OCI-M1 (cell line): ENCODE results near the gene WNT4.
A peak's percentile ranks its signal among the peaks of the same experiment; 100 is the strongest.
"Not testable (repeated sequence)": the region's sequence is repeated elsewhere in the genome, so short reads cannot be mapped to it uniquely, and the experiment has no call there.

Experiments
- DNase-seq: peaks from one replicate; lab custom pipeline; 2025; lab: John Stamatoyannopoulos, UW

Gene WNT4

GRCh38 chr1:22108339-22109105 is 34.4 kb downstream of the WNT4 start:
- no peak for DNase-seq

- DNase-seq, result no peak
These were observed 35.8 kb downstream of the WNT4 start for GRCh38 chr1:22107126-22107525.

GRCh38 chr1:22105611-22106207 is 37.2 kb downstream of the WNT4 start:
- DNase-seq, result peak; percentile 67

GRCh38 chr1:22104865-22105437 is 37.9 kb downstream of the WNT4 start:
- no peak for DNase-seq

- DNase-seq, result peak; percentile 49
These were observed 38.8 kb downstream of the WNT4 start for GRCh38 chr1:22104094-22104493.

- no peak for DNase-seq
These were observed 40.2 kb downstream of the WNT4 start for GRCh38 chr1:22102746-22103145.

GRCh38 chr1:22101995-22102394 is 40.9 kb downstream of the WNT4 start:
- DNase-seq, result no peak

- no peak for DNase-seq
These were observed 41.7 kb downstream of the WNT4 start for GRCh38 chr1:22101199-22101598.

GRCh38 chr1:22100168-22100567 is 42.7 kb downstream of the WNT4 start:
- no peak for DNase-seq

- no peak for DNase-seq
These were observed 44.1 kb downstream of the WNT4 start for GRCh38 chr1:22098752-22099151.

- no peak for DNase-seq
These were observed 46.4 kb downstream of the WNT4 start for GRCh38 chr1:22096463-22096862.

GRCh38 chr1:22096036-22096435 is 46.9 kb downstream of the WNT4 start:
- DNase-seq, result no peak

- no peak for DNase-seq
These were observed 49.4 kb downstream of the WNT4 start for GRCh38 chr1:22093513-22093912.

GRCh38 chr1:22092026-22092768 is 50.7 kb downstream of the WNT4 start:
- not testable (repeated sequence) for DNase-seq

GRCh38 chr1:22090867-22091266 is 52.0 kb downstream of the WNT4 start:
- no peak for DNase-seq

GRCh38 chr1:22089787-22090186 is 53.1 kb downstream of the WNT4 start:
- no peak for DNase-seq

GRCh38 chr1:22089134-22089571 is 53.7 kb downstream of the WNT4 start:
- no peak for DNase-seq

GRCh38 chr1:22088331-22088730 is 54.6 kb downstream of the WNT4 start:
- no peak for DNase-seq

GRCh38 chr1:22080191-22080590 is 62.7 kb downstream of the WNT4 start:
- peak; percentile 23 for DNase-seq

GRCh38 chr1:22078133-22078532 is 64.8 kb downstream of the WNT4 start:
- DNase-seq, result no peak

- DNase-seq, result no peak
These were observed 65.2 kb downstream of the WNT4 start for GRCh38 chr1:22077728-22078127.

GRCh38 chr1:22076346-22076745 is 66.6 kb downstream of the WNT4 start:
- DNase-seq, result no peak

- peak; percentile 83 for DNase-seq
These were observed 67.2 kb downstream of the WNT4 start for GRCh38 chr1:22075718-22076117.
